HepG2 (cell line): ENCODE data around the gene CAPG.

ENCODE experiments used
- ATM ChIP-seq: fragments of 450-650 bp; IDR thresholded peaks from 2 replicates; pipeline ENCODE4 v1.7.1; 2017; ENCODE audit warnings: mild to moderate bottlenecking, borderline replicate concordance
- FOXP1 ChIP-seq, 2 experiments: fragments of 450-650 bp in 1 of 2; IDR thresholded peaks; 2 replicates each; pipeline ENCODE4 v1.6.1; 2017 to 2018; ENCODE audit warnings: antibody characterized with exemption in 1 of 2
- GABPA ChIP-seq, 2 experiments: IDR thresholded peaks; 2 replicates each; pipeline ENCODE4 v1.6.1; 2011 to 2016; ENCODE audit warnings: low read depth in 2 of 2, low read length in 1 of 2, missing biosample characterization in 1 of 2, missing genetic modification characterization in 1 of 2
- GATA4 ChIP-seq: sonication (generic); IDR thresholded peaks from 2 replicates; pipeline ENCODE4 v1.6.1; 2016; ENCODE audit warnings: antibody characterized with exemption, low read depth, borderline replicate concordance
- MTA3 ChIP-seq: sonication (generic); formaldehyde crosslinking; IDR thresholded peaks from 2 replicates; pipeline ENCODE4 v1.4.0; 2020; ENCODE audit warnings: missing genetic modification reagents
- NFRKB ChIP-seq: fragments of 450-650 bp; IDR thresholded peaks from 2 replicates; pipeline ENCODE4 v1.6.1; 2017
- ZMAT3 ChIP-seq: sonication (generic); formaldehyde crosslinking; conservative IDR thresholded peaks from 2 replicates; pipeline ENCODE4 v1.7.0; 2021; ENCODE audit warnings: missing genetic modification reagents
- ZNF552 ChIP-seq: sonication (generic); formaldehyde crosslinking; IDR thresholded peaks from 2 replicates; pipeline ENCODE4 v1.9.0; 2022; ENCODE audit warnings: missing genetic modification reagents, mild to moderate bottlenecking, borderline replicate concordance

GRCh38 chr2:85367180-85367579 lies 43.0 kb downstream of the CAPG start:
- TF ChIP-seq MTA3 (CRISPR knock-in tag) (no peak), GATA4 (no peak), ATM (no peak), ZNF552 (CRISPR knock-in tag) (no peak), GABPA (IDR thresholded peaks at IDR 0.05; ENCODE audit: low read depth, low read length) (no peak), GABPA (CRISPR knock-in tag; IDR thresholded peaks at IDR 0.05; ENCODE audit: low read depth) (no peak), NFRKB (no peak), FOXP1 (IDR thresholded peaks at IDR 0.05) (no peak), FOXP1 (CRISPR knock-in tag; IDR thresholded peaks at IDR 0.05) (no peak), ZMAT3 (CRISPR knock-in tag) (no peak)
